GM18502 (cell line): Measurements from ENCODE around the gene JAKMIP2.
"Not testable (repeated sequence)": the region's sequence is repeated elsewhere in the genome, so short reads cannot be mapped to it uniquely, and the experiment has no call there.

Experiments used
- ATAC-seq: cut with Tn5 transposase; IDR thresholded peaks from one replicate; pipeline ENCODE4 v1.9.1; 2021; ENCODE audit warnings: mild to moderate bottlenecking; ENCODE audit not compliant: unreplicated experiment, poor library complexity

Gene JAKMIP2

GRCh38 chr5:147628058-147628895, 154.3 kb downstream of the JAKMIP2 start:
- ATAC-seq = peak; percentile 90

GRCh38 chr5:147626464-147626863, 156.1 kb downstream of the JAKMIP2 start:
- ATAC-seq = no peak

- ATAC-seq = no peak
Measured at GRCh38 chr5:147621016-147621415, 161.5 kb downstream of the JAKMIP2 start.

- no peak for ATAC-seq
Measured at GRCh38 chr5:147619281-147619878, 163.1 kb downstream of the JAKMIP2 start.

- no peak for ATAC-seq
Measured at GRCh38 chr5:147617711-147618350, 164.7 kb downstream of the JAKMIP2 start.

- no peak for ATAC-seq
Measured at GRCh38 chr5:147617191-147617606, 165.3 kb downstream of the JAKMIP2 start.

- no peak for ATAC-seq
Measured at GRCh38 chr5:147616421-147616820, 166.1 kb downstream of the JAKMIP2 start.

GRCh38 chr5:147613359-147613758, 169.2 kb downstream of the JAKMIP2 start:
- ATAC-seq = no peak

- ATAC-seq = no peak
Measured at GRCh38 chr5:147611483-147611882, 171.0 kb downstream of the JAKMIP2 start.

- ATAC-seq = no peak
Measured at GRCh38 chr5:147610798-147611197, 171.7 kb downstream of the JAKMIP2 start.

- peak; percentile 84 for ATAC-seq
Measured at GRCh38 chr5:147601652-147602051, 180.9 kb downstream of the JAKMIP2 start.

GRCh38 chr5:147591120-147591519, 191.4 kb downstream of the JAKMIP2 start:
- ATAC-seq = no peak

- ATAC-seq = no peak
Measured at GRCh38 chr5:147590096-147590495, 192.4 kb downstream of the JAKMIP2 start.

- no peak for ATAC-seq
Measured at GRCh38 chr5:147586832-147587231, 195.7 kb downstream of the JAKMIP2 start.

- ATAC-seq = no peak
Measured at GRCh38 chr5:147586221-147586620, 196.3 kb downstream of the JAKMIP2 start.

GRCh38 chr5:147582272-147582671, 200.3 kb downstream of the JAKMIP2 start:
- ATAC-seq = not testable (repeated sequence)

GRCh38 chr5:147580418-147580817, 202.1 kb downstream of the JAKMIP2 start:
- ATAC-seq = not testable (repeated sequence)

GRCh38 chr5:147578228-147579024, 204.1 kb downstream of the JAKMIP2 start:
- no peak for ATAC-seq

GRCh38 chr5:147576646-147577535, 205.6 kb downstream of the JAKMIP2 start:
- peak; percentile 92 for ATAC-seq
